HCT116 (cell line): Measurements from ENCODE around the gene ADCK2. TPM values are rescaled to one million over a fixed set of nuclear protein-coding genes. Genes with fewer than 3 reads are reported as not detected.

Experiments
- ATAC-seq: fragments of 200-7000 bp; cut with Tn5 transposase; 2 replicates; pipeline ENCODE4 v1.9.1; 2020; ENCODE audit warnings: mild to moderate bottlenecking, moderate library complexity
- BruUV-seq: library from RNA; stranded (reverse); fragments of 400-500 nt; replicated peaks from 2 replicates; lab custom pipeline; 2021; lab: Mats Ljungman, UMichigan
- CTCF ChIA-PET: fragments of 300-600 bp; sonication (Branson Sonifier 250); formaldehyde crosslinking; loops from one replicate; lab custom pipeline; 2021; ENCODE audit warnings: antibody characterized with exemption; lab: Charles Lee
- POLR2A ChIA-PET: fragments of 300-600, 350-600 bp; sonication (Branson Sonifier 250); formaldehyde crosslinking; loops from one replicate; lab custom pipeline; 2021; ENCODE audit warnings: antibody characterized with exemption; lab: Charles Lee
- RAD21 ChIA-PET, 2 experiments: fragments of 300-600 bp; sonication (Branson Sonifier 250); formaldehyde crosslinking; loops; one replicate each; lab custom pipeline; 2023; ENCODE audit warnings: low total read pairs in 2 of 2; ENCODE audit not compliant: uncharacterized antibody in 2 of 2, unreplicated experiment in 2 of 2, low non-redundant PET in 1 of 2; lab: Charles Lee
- DNase-seq: peaks from one replicate; pipeline ENCODE4 v3.0.0-alpha.2; 2010; ENCODE audit warnings: low read depth, low spot score
- H2AFZ ChIP-seq: fragments of 200-600 bp; shearing (Covaris generic), sonication (generic); 2 replicates; pipeline ENCODE4 v1.6.1; 2017; ENCODE audit warnings: low read depth, mixed run types, mixed read lengths, antibody characterized with exemption, low read length; ENCODE audit not compliant: poor library complexity, severe bottlenecking
- H3K27ac ChIP-seq: 2 replicates; pipeline ENCODE4 v1.5.1; 2012; ENCODE audit warnings: low read depth, low read length
- H3K27me3 ChIP-seq: fragments of 200-600 bp; sonication (generic); 2 replicates; pipeline ENCODE4 v1.6.1; 2016; ENCODE audit warnings: mixed run types, low read length, mixed read lengths; ENCODE audit not compliant: insufficient read depth
- H3K36me3 ChIP-seq, 2 experiments: fragments of 200-500 bp in 1 of 2; fragments of 200-600 bp in 1 of 2; sonication (Bioruptor generic) in 1 of 2; sonication (generic) in 1 of 2; 2 replicates each; pipeline versions ENCODE4 v1.5.1 to v1.6.1; 2014 to 2016; ENCODE audit warnings: low read length in 2 of 2, inconsistent platforms in 1 of 2, mixed read lengths in 1 of 2, mixed run types in 1 of 2; ENCODE audit not compliant: insufficient read depth in 2 of 2, control insufficient read depth in 1 of 2
- H3K4me1 ChIP-seq, 2 experiments: fragments of 200-600 bp in 1 of 2; sonication (generic) in 1 of 2; 2 replicates each; pipeline versions ENCODE4 v1.5.1 to v1.6.1; 2012 to 2017; ENCODE audit warnings: low read length in 2 of 2, inconsistent platforms in 1 of 2, mild to moderate bottlenecking in 1 of 2, mixed read lengths in 1 of 2, mixed run types in 1 of 2, moderate library complexity in 1 of 2; ENCODE audit not compliant: insufficient read depth in 2 of 2, control insufficient read depth in 1 of 2
- H3K4me2 ChIP-seq: fragments of 200-600 bp; sonication (generic); 2 replicates; pipeline ENCODE4 v1.6.1; 2017; ENCODE audit warnings: mixed run types, low read length, mixed read lengths
- H3K4me3 ChIP-seq, 2 experiments: fragments of 200-600 bp in 1 of 2; sonication (generic) in 1 of 2; replicated peaks in 1 of 2; 2 replicates each; pipeline ENCODE4 v1.5.1; 2011 to 2016; ENCODE audit warnings: low read length in 2 of 2, control low read depth in 1 of 2, low read depth in 1 of 2, mild to moderate bottlenecking in 1 of 2, mixed read lengths in 1 of 2, mixed run types in 1 of 2
- H3K79me2 ChIP-seq: fragments of 200-600 bp; sonication (generic); 2 replicates; pipeline ENCODE4 v1.6.1; 2017; ENCODE audit warnings: mild to moderate bottlenecking, mixed run types, low read length, moderate library complexity, mixed read lengths; ENCODE audit not compliant: insufficient read depth
- H3K9ac ChIP-seq: fragments of 200-600 bp; sonication (generic); 2 replicates; pipeline ENCODE4 v1.6.1; 2016; ENCODE audit warnings: low read length, mixed read lengths
- H3K9me2 ChIP-seq: fragments of 200-600 bp; sonication (generic), shearing (Covaris generic); 2 replicates; pipeline ENCODE4 v1.6.1; 2017; ENCODE audit warnings: mixed run types, mild to moderate bottlenecking, moderate library complexity; ENCODE audit not compliant: insufficient read depth
- H3K9me3 ChIP-seq, 2 experiments: fragments of 200-500 bp in 1 of 2; fragments of 200-600 bp in 1 of 2; sonication (Bioruptor generic) in 1 of 2; sonication (generic) in 1 of 2; 2 replicates each; pipeline ENCODE4 v1.6.1; 2014 to 2017; ENCODE audit warnings: low read length in 2 of 2, mixed read lengths in 2 of 2, inconsistent platforms in 1 of 2, low read depth in 1 of 2, mild to moderate bottlenecking in 1 of 2, mixed run types in 1 of 2, moderate library complexity in 1 of 2; ENCODE audit not compliant: control insufficient read depth in 1 of 2, insufficient read depth in 1 of 2
- H4K20me1 ChIP-seq: fragments of 200-600 bp; sonication (generic), shearing (Covaris generic); 2 replicates; pipeline ENCODE4 v1.6.1; 2017; ENCODE audit warnings: mixed run types, mild to moderate bottlenecking, moderate library complexity; ENCODE audit not compliant: insufficient read depth
- ATF3 ChIP-seq: IDR thresholded peaks from 2 replicates; pipeline ENCODE4 v1.6.1; 2012
- CEBPB ChIP-seq: IDR thresholded peaks from 2 replicates; pipeline ENCODE4 v1.6.1; 2012; ENCODE audit warnings: low read depth
- EGR1 ChIP-seq: IDR thresholded peaks from 2 replicates; pipeline ENCODE4 v1.6.1; 2012; ENCODE audit warnings: low read depth
- ELF1 ChIP-seq: IDR thresholded peaks from 2 replicates; pipeline ENCODE4 v1.6.1; 2012; ENCODE audit warnings: low read depth, borderline replicate concordance
- EZH2 ChIP-seq: fragments of 200-600 bp; sonication (generic); IDR thresholded peaks from 2 replicates; pipeline ENCODE4 v1.6.1; 2017; ENCODE audit warnings: antibody characterized with exemption, mixed run types
- FOSL1 ChIP-seq: IDR thresholded peaks from 2 replicates; pipeline ENCODE4 v1.6.1; 2012; ENCODE audit warnings: low read depth
- MAX ChIP-seq: IDR thresholded peaks from 2 replicates; pipeline ENCODE4 v1.6.1; 2012
- POLR2AphosphoS5 ChIP-seq: IDR thresholded peaks from 2 replicates; pipeline ENCODE4 v1.6.1; 2011; ENCODE audit warnings: mild to moderate bottlenecking, low read depth, low read length, moderate library complexity
- RAD21 ChIP-seq: IDR thresholded peaks from 2 replicates; pipeline ENCODE4 v1.6.1; 2012; ENCODE audit warnings: low read depth, mild to moderate bottlenecking
- REST ChIP-seq: IDR thresholded peaks from 2 replicates; pipeline ENCODE4 v1.6.1; 2012; ENCODE audit warnings: low read depth
- SRF ChIP-seq: IDR thresholded peaks from 2 replicates; pipeline ENCODE4 v1.6.1; 2012; ENCODE audit warnings: low read depth
- TCF7L2 ChIP-seq: IDR thresholded peaks from 2 replicates; pipeline ENCODE4 v1.7.0; 2011; ENCODE audit warnings: borderline replicate concordance, inconsistent platforms; ENCODE audit not compliant: insufficient read depth, insufficient read length; ENCODE audit errors: extremely low read depth
- YY1 ChIP-seq: IDR thresholded peaks from 2 replicates; pipeline ENCODE4 v1.6.1; 2011; ENCODE audit warnings: low read length, low read depth, moderate library complexity, mild to moderate bottlenecking; ENCODE audit not compliant: insufficient replicate concordance; ENCODE audit errors: extremely low read depth
- ZBTB33 ChIP-seq: IDR thresholded peaks from 2 replicates; pipeline ENCODE4 v1.6.1; 2011; ENCODE audit warnings: mild to moderate bottlenecking, low read length, moderate library complexity; ENCODE audit not compliant: insufficient replicate concordance; ENCODE audit errors: extremely low read depth
- ZFX ChIP-seq: fragments of 450-650 bp; IDR thresholded peaks from 2 replicates; pipeline ENCODE4 v1.6.1; 2017
- intact Hi-C: fragments of 100-400 bp; cut with micrococcal nuclease; formaldehyde crosslinking; loops from 2 replicates; pipeline ENCODE4 v1.10.0; 2022
- total RNA-seq: library from RNA; stranded (reverse); gene quantifications from one replicate; pipeline ENCODE4 v1.2.1, GENCODE V29; 2021; ENCODE audit not compliant: unreplicated experiment

Gene ADCK2
- total RNA-seq, 1 experiment from 2014 or later, result 16.9 TPM

GRCh38 chr7:140668641-140669040, 4.1 kb upstream of the ADCK2 start:
- Histone ChIP-seq H3K4me3 (no peak overlapping the region), H3K9me2 (no peaks in the 10 kb centered on the region), H3K36me3 (no peaks in the 10 kb centered on the region), H3K27ac (no peak overlapping the region), H3K4me2 (no peak overlapping the region), H3K9ac (no peak overlapping the region), H3K9me3 (no peaks in the 10 kb centered on the region), H2AFZ (no peak overlapping the region), H4K20me1 (no peaks in the 10 kb centered on the region), H3K4me1 (peaks cover 5 to 16% of the 10 kb centered on the region in 2 experiments), H3K27me3 (no peaks in the 10 kb centered on the region), H3K79me2 (no peaks in the 10 kb centered on the region)
- ATAC-seq, result no peak
- intact Hi-C loops, result no loop called here
- CTCF ChIA-PET, result no interaction called here
- DNase-seq, result no peak
- POLR2A ChIA-PET, result no interaction called here
- TF ChIP-seq ELF1 (no peak), FOSL1 (no peak), ZBTB33 (no peak), EZH2 (no peak), RAD21 (no peak), CEBPB (no peak), ZFX (no peak), TCF7L2 (no peak), SRF (no peak), ATF3 (no peak), MAX (no peak), YY1 (no peak), REST (no peak), POLR2AphosphoS5 (no peak), EGR1 (no peak)
- no TSS peak for BruUV-seq
- RAD21 ChIA-PET, result no interaction called here
